ENCODE data around the gene PAX1. TPM values are rescaled to one million over a fixed set of nuclear protein-coding genes. Genes with fewer than 3 reads are reported as not detected.

Gene PAX1
- total RNA-seq, 4 donors from 2014 or later, result 0.17 TPM; not detected in 3

DNA sequence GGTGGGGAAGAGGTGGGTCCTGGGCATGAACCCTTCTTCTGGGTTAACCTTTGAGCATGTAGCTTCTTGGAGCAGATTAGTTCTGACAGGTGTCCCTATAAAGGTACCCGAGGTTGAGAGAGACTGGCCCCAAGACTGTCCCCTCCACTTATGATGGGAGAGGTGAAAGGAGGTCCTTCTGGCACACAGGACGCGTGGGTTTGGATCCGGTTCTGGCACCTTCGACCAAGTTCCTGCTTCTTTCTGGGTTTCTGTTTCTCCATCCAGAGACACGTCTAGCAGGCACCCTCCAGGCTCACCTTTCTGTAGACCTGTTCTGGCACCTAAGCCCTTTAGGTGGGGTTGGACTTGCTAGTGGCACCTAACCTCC lies 4.1 kb downstream of the PAX1 start:
- TF ChIP-seq, protein P1, sequence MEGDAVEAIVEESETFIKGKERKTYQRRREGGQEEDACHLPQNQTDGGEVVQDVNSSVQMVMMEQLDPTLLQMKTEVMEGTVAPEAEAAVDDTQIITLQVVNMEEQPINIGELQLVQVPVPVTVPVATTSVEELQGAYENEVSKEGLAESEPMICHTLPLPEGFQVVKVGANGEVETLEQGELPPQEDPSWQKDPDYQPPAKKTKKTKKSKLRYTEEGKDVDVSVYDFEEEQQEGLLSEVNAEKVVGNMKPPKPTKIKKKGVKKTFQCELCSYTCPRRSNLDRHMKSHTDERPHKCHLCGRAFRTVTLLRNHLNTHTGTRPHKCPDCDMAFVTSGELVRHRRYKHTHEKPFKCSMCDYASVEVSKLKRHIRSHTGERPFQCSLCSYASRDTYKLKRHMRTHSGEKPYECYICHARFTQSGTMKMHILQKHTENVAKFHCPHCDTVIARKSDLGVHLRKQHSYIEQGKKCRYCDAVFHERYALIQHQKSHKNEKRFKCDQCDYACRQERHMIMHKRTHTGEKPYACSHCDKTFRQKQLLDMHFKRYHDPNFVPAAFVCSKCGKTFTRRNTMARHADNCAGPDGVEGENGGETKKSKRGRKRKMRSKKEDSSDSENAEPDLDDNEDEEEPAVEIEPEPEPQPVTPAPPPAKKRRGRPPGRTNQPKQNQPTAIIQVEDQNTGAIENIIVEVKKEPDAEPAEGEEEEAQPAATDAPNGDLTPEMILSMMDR (IDR thresholded peaks at IDR 0.05; ENCODE audit: low read depth), result no peak

DNA sequence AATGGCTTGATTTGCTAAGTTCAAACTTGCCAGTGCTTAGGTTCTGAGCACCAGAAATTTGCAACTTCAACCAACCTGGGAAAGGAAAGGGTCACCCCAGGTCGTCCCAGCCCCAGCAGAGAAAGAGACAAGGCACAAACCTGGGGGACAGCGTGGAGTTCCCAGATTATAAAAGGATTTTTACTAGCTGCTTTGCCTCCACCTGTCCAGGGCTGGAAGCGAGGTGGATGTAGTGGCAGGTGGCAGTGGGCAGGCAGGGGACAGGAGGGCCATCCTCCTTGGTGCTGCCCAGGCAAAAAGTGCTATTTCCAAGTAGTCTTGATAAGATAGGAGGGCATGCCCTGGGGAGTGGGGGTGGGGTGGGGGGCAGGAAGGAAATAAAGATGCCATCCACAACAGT lies 4.9 kb downstream of the PAX1 start:
- TF ChIP-seq, protein P1 (IDR thresholded peaks at IDR 0.05; ENCODE audit: low read depth), result no peak

DNA sequence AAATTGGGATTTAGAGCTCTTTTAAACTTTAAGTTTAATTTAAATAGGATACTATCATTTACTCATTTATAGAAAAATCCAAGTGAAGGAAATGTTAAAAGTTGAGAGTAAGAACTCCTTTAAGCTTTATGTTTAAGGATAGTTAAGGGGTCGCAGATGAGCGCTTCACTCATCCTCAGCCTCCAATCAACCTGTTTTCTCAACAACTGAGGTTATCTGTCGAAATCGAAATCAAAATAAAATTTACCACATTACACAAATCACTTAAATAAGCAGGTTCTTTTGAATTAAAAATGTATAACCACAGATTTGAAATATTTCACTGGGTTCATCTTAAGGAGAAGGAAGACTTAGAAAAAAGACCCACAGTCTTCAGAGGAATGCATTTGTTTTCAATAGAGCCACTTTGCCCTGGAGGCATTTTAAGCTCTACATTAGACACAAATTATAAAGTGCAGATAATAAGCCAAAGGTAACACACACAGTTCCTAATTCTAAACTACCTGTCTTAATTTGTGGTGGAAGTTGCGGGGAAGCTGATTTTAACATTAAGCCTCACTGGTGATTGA lies 5.5 kb downstream of the PAX1 start:
- TF ChIP-seq, protein P1 (IDR thresholded peaks at IDR 0.05; ENCODE audit: low read depth), result no peak

DNA sequence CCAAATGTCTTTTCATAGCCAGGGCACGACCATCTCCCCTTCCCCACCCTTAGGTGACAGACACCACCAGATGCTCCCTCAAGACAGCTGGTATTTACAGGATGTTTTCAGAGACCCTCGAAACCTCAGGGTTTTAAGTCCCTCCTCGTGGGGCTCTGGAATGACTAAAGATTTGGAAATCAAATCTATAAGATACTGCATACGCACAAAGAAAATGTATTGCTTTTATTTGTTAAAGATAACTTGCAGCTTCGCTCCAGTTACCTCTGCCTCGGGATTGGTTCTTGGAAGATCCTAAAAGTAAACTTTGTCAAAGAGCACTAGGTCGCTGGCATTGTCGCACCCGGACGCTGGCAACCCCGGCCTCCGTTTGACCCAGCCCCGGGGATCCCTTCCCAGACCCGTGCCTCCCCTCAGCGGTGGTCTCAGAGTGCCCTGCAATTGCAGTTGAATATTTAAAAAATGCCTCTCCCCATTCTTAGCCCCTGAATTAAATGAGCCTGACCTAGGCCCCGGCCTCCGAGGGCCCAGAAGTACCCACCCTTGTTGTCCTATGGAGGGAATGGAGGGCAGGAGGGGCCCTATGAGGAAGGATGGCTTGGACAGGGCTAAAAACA lies 7.1 kb downstream of the PAX1 start:
- TF ChIP-seq, protein P1 (IDR thresholded peaks at IDR 0.05; ENCODE audit: low read depth), result no peak

DNA sequence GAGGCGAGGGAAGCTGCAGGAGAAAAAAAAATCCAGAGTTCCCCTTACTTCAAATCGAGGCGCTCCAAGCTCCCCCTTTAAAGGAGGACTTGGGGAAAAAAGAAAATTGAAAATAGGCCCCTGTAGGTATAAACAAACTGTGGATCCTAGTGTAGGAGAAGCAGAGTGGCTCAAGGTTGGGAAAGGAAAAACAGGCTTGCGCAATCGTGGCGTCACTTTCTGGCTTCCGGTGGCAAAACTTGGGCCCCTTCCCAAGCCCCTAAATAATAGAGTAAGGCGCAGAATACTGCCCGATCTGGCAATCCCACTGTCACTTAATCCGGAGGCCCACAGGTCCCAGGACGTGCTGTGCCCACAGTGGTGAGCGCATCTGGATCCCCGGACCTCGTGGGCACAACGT lies 8.0 kb downstream of the PAX1 start:
- TF ChIP-seq, protein P1 (IDR thresholded peaks at IDR 0.05; ENCODE audit: low read depth), result no peak

DNA sequence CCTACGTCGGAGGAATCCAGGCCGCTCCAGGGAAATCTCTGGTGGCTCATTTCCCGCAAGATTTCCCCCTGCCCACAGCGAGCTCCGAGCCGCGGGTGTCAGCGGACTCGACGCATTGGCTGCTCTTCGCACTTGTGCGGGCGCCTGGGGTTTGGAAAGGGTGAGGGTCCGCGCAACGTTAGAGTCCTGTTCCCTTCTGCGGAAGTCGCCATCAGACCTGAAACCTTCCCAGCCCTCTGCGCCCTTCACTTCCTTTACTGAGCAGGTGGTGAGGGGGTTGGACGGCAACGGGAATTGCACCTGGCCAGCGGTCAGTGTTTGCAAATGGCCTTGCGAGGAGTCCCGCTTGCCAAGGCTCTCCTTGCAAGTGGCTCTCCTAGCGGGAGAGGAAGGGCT lies 8.4 kb downstream of the PAX1 start:
- TF ChIP-seq, protein P1 (IDR thresholded peaks at IDR 0.05; ENCODE audit: low read depth), result no peak

DNA sequence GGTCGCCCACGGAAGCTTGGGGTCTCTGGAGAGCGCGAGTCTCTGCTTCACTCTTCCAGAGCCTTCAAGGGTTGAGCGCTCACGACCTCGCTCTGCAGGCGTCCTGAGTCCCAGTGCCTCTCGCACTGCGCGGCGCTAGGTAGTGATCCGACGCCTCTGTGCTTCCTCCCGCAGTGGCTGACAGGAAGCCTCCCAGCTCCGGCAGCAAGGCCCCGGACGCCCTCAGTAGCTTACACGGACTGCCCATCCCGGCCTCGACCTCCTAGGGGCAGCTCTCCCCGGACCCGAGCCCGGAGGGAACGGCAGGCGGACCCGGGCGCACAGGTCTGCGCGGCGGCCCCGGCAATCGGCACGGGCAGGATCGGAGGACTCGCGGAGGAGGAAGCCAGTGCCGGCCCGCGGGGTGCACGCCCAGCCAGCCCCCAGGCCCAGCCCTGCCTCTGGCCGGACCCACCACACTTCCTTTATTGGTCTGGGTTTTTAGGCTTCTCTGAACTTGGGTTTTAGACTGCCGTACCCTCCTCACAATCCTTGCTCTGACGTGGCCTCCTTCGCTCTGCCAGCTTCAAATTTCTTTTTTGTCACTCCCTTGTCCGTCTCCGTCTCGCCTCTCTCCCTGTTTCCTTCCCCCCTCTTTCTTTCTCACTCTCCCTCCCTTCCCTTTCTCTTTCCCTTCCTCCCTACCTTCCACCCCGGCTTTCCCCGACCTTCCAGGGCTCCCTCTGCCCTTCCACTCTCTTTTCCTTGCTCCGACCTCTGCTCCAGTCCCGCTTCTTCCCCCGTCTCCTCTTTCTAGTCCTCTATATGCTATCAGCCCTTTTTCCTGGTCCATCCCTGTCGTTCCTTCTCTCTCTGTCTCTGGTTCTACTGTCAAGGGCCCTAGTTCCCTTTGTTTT lies 9.1 kb downstream of the PAX1 start:
- TF ChIP-seq, protein P1 (IDR thresholded peaks at IDR 0.05; ENCODE audit: low read depth), result no peak
